Endothelial cell of umbilical vein (primary cell): ENCODE data around the gene TRIM67. TPM values are rescaled to one million over a fixed set of nuclear protein-coding genes. Genes with fewer than 3 reads are reported as not detected.

Source experiments
- BruUV-seq: library from RNA; stranded (reverse); fragments of 400-500 nt; replicated peaks from 2 replicates; lab custom pipeline; 2021; lab: Mats Ljungman, UMichigan
- CTCF ChIA-PET: fragments of 300-600, 350-600 bp; sonication (Branson Sonifier 250); formaldehyde crosslinking; loops from one replicate; lab custom pipeline; 2021; ENCODE audit warnings: antibody characterized with exemption, inconsistent platforms; lab: Charles Lee
- POLR2A ChIA-PET: fragments of 300-600, 350-600 bp; sonication (Branson Sonifier 250); formaldehyde crosslinking; loops from one replicate; lab custom pipeline; 2021; ENCODE audit warnings: antibody characterized with exemption, inconsistent platforms; lab: Charles Lee
- DNase-seq: peaks from one replicate; pipeline ENCODE4 v3.0.0-alpha.2; 2011; ENCODE audit warnings: low read depth, low spot score
- FAIRE-seq: peaks from 2 replicates; lab custom pipeline; 2011; peaks lifted over from hg19 to GRCh38; lab: Jason Lieb, UNC
- H2AFZ ChIP-seq: 2 replicates; pipeline ENCODE4 v1.6.0; 2012; ENCODE audit warnings: low read depth, low read length, control low read depth, inconsistent platforms
- H3K27ac ChIP-seq: 2 replicates; pipeline ENCODE4 v1.5.1; 2011; ENCODE audit warnings: low read depth, mild to moderate bottlenecking, control low read depth, low read length, moderate library complexity; ENCODE audit not compliant: insufficient read depth
- H3K27me3 ChIP-seq, 2 experiments: 2 replicates each; pipeline versions ENCODE4 v1.6.0 to v1.6.1; 2011; ENCODE audit warnings: low read length in 2 of 2, mixed read lengths in 1 of 2; ENCODE audit not compliant: control insufficient read depth in 2 of 2, insufficient read depth in 2 of 2
- H3K36me3 ChIP-seq, 2 experiments: 2 replicates in 1 of 2; 3 replicates in 1 of 2; pipeline ENCODE4 v1.5.1; 2011; ENCODE audit warnings: low read length in 2 of 2, mild to moderate bottlenecking in 1 of 2, moderate library complexity in 1 of 2; ENCODE audit not compliant: control insufficient read depth in 2 of 2, insufficient read depth in 2 of 2; ENCODE audit errors: extremely low read depth in 1 of 2
- H3K4me1 ChIP-seq: 3 replicates; pipeline ENCODE4 v1.5.1; 2011; ENCODE audit warnings: mild to moderate bottlenecking, low read length; ENCODE audit not compliant: control insufficient read depth, insufficient read depth; ENCODE audit errors: extremely low read depth
- H3K4me2 ChIP-seq: 2 replicates; pipeline ENCODE4 v1.6.1; 2011; ENCODE audit warnings: low read length, control low read depth, mixed read lengths; ENCODE audit not compliant: insufficient read depth
- H3K4me3 ChIP-seq, 3 experiments: fragments of 200-600 bp in 1 of 3; sonication (generic), shearing (Covaris generic) in 1 of 3; replicated peaks in 1 of 3; 2 replicates each; pipeline ENCODE4 v1.5.1; 2011 to 2016; ENCODE audit warnings: control low read depth in 3 of 3, low read length in 3 of 3, mild to moderate bottlenecking in 2 of 3, inconsistent platforms in 1 of 3, low read depth in 1 of 3, moderate library complexity in 1 of 3; ENCODE audit not compliant: insufficient read depth in 1 of 3
- H3K79me2 ChIP-seq: 2 replicates; pipeline ENCODE4 v1.6.0; 2012; ENCODE audit warnings: low read length, inconsistent platforms; ENCODE audit not compliant: control insufficient read depth, insufficient read depth
- H3K9ac ChIP-seq: replicated peaks from 2 replicates; pipeline ENCODE3; 2011; ENCODE audit warnings: low read length, control low read depth; ENCODE audit not compliant: insufficient read depth; ENCODE audit errors: extremely low read depth
- H3K9me1 ChIP-seq: replicated peaks from 3 replicates; pipeline ENCODE4 v1.6.0; 2011; ENCODE audit warnings: mild to moderate bottlenecking, low read length; ENCODE audit not compliant: control insufficient read depth, insufficient read depth; ENCODE audit errors: extremely low read depth
- H3K9me3 ChIP-seq: replicated peaks from 2 replicates; pipeline ENCODE4 v1.5.1; 2012; ENCODE audit warnings: low read length, inconsistent platforms; ENCODE audit not compliant: control insufficient read depth, insufficient read depth
- H4K20me1 ChIP-seq: replicated peaks from 2 replicates; pipeline ENCODE3; 2011; ENCODE audit warnings: mild to moderate bottlenecking, low read length; ENCODE audit not compliant: control insufficient read depth, insufficient read depth; ENCODE audit errors: extremely low read depth
- EZH2 ChIP-seq: IDR thresholded peaks from 2 replicates; pipeline ENCODE4 v1.6.1; 2012; ENCODE audit warnings: borderline replicate concordance, low read depth, mild to moderate bottlenecking, moderate library complexity, low read length, inconsistent platforms; ENCODE audit not compliant: severe bottlenecking
- FOS ChIP-seq: IDR thresholded peaks from 2 replicates; pipeline ENCODE4 v1.6.1; 2011; ENCODE audit warnings: mild to moderate bottlenecking, low read length, moderate library complexity, borderline replicate concordance; ENCODE audit not compliant: insufficient read depth
- GATA2 ChIP-seq: IDR thresholded peaks from 2 replicates; pipeline ENCODE4 v1.7.0; 2011; ENCODE audit warnings: low read depth, mild to moderate bottlenecking, moderate library complexity, mixed read lengths, low read length; ENCODE audit not compliant: insufficient read length, insufficient read depth
- JUN ChIP-seq: IDR thresholded peaks from 2 replicates; pipeline ENCODE4 v1.6.1; 2011; ENCODE audit warnings: borderline replicate concordance, low read depth; ENCODE audit not compliant: insufficient read length, insufficient read depth
- MYC ChIP-seq: IDR thresholded peaks from one replicate; pipeline ENCODE4 v1.6.1; 2011; ENCODE audit warnings: mild to moderate bottlenecking, low read depth, low read length
- POLR2A ChIP-seq: IDR thresholded peaks from 2 replicates; pipeline ENCODE4 v1.6.1; 2012; ENCODE audit warnings: low read depth, mild to moderate bottlenecking, control low read depth, low read length
- POLR2AphosphoS5 ChIP-seq: IDR thresholded peaks from 2 replicates; pipeline ENCODE4 v1.6.1; 2012; ENCODE audit warnings: low read depth, mild to moderate bottlenecking, control low read depth, low read length, moderate library complexity; ENCODE audit not compliant: insufficient read depth
- dilution Hi-C: fragments of 300-500 bp; cut with MboI; formaldehyde crosslinking; loops from one replicate; pipeline ENCODE4 v1.15.0; 2019; ENCODE audit warnings: low sequenced_read_pairs; ENCODE audit not compliant: extremely low pct_ligation_motif_present
- intact Hi-C: fragments of 100-400 bp; cut with micrococcal nuclease; formaldehyde crosslinking; loops from one replicate; pipeline ENCODE4 v1.10.0; 2022
- polyA plus RNA-seq, 4 experiments: library from polyadenylated mRNA; depleted of rRNA in 3 of 4; stranded (reverse) in 3 of 4; unstranded in 1 of 4; fragments of >200 nt; gene quantifications; 2 replicates each; pipeline versions ENCODE4 v1.2.1 to v1.2.3, GENCODE V29; 2011 to 2012; ENCODE audit warnings: missing spikeins in 1 of 4
- total RNA-seq: library from RNA; stranded (reverse); gene quantifications from 2 replicates; pipeline ENCODE4 v1.2.3, GENCODE V29; 2021
- TF ChIP-seq, protein P1 (sequence below): IDR thresholded peaks from 2 replicates; pipeline ENCODE4 v1.6.1; 2011; ENCODE audit not compliant: insufficient read depth, insufficient read length
- TF ChIP-seq, protein P2 (sequence below), 2 donors: IDR thresholded peaks; 1 replicate in 1 of 2; 2 replicates in 1 of 2; pipeline ENCODE4 v1.5.1; 2011; ENCODE audit warnings: low read length in 2 of 2, mild to moderate bottlenecking in 2 of 2, moderate library complexity in 2 of 2, control low read depth in 1 of 2, inconsistent platforms in 1 of 2, low read depth in 1 of 2; ENCODE audit not compliant: insufficient read depth in 1 of 2; ENCODE audit errors: extremely low read depth in 1 of 2

TRIM67 gene
- total and polyA plus RNA-seq, 2 donors (not counting 3 experiments of a cell fraction or from before 2014, with no cell fraction given), result not detected

DNA sequence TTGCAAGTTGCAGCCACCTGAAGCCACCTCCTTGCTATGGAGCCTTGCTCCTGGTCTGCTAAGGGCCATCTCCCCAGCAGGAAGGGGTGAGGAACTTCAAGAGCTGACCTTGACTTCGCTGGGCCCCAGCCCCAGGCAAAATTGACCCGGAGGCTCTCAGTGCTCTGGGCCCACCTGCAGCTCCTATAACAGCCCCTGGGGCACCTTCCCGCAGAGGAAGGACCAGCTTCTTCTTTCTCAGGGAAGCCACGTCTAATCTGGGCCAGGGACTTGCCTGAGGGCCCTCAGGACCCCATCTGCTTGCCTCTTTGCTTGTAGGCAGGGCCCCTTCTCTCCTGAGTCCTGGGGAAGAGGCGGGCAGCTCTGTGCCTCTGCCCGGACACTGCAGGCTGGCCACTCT is 48.3 kb downstream of the TRIM67 start:
- Histone ChIP-seq H3K36me3 (no peaks in the 10 kb centered on the region), H2AFZ (no peak overlapping the region), H3K9me1 (no peaks in the 10 kb centered on the region), H3K79me2 (no peaks in the 10 kb centered on the region), H3K9ac (no peak overlapping the region), H3K27me3 (peaks cover 0 to 5% of the 10 kb centered on the region in 2 experiments), H3K4me3 (no peak overlapping the region), H3K4me1 (peaks cover 2% of the 10 kb centered on the region), H3K27ac (no peak overlapping the region), H3K9me3 (no peaks in the 10 kb centered on the region), H3K4me2 (no peak overlapping the region), H4K20me1 (no peaks in the 10 kb centered on the region)
- no peak for FAIRE-seq
- no peak for DNase-seq
- ChIA-PET POLR2A (no interaction called here), CTCF (interaction anchor here (0.6 to 2.8 kb wide), 10 partner anchors 10 to 468 kb away, joined by 3 to 40 read pairs (median 6); no protein-coding TSS in a partner anchor)
- TF ChIP-seq FOS (no peak), JUN (no peak), MYC (no peak), POLR2A (no peak), EZH2 (no peak), POLR2AphosphoS5 (no peak), GATA2 (no peak)
- TF ChIP-seq, protein P1, sequence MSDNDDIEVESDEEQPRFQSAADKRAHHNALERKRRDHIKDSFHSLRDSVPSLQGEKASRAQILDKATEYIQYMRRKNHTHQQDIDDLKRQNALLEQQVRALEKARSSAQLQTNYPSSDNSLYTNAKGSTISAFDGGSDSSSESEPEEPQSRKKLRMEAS, result no peak
- TF ChIP-seq, protein P2, sequence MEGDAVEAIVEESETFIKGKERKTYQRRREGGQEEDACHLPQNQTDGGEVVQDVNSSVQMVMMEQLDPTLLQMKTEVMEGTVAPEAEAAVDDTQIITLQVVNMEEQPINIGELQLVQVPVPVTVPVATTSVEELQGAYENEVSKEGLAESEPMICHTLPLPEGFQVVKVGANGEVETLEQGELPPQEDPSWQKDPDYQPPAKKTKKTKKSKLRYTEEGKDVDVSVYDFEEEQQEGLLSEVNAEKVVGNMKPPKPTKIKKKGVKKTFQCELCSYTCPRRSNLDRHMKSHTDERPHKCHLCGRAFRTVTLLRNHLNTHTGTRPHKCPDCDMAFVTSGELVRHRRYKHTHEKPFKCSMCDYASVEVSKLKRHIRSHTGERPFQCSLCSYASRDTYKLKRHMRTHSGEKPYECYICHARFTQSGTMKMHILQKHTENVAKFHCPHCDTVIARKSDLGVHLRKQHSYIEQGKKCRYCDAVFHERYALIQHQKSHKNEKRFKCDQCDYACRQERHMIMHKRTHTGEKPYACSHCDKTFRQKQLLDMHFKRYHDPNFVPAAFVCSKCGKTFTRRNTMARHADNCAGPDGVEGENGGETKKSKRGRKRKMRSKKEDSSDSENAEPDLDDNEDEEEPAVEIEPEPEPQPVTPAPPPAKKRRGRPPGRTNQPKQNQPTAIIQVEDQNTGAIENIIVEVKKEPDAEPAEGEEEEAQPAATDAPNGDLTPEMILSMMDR (IDR thresholded peaks at IDR 0.05; ENCODE audit: extremely low read depth in 1 of 2, insufficient read depth in 1 of 2, low read depth in 1 of 2, low read length in 2 of 2), result no peak
- dilution Hi-C loops, result no loop called here
- BruUV-seq, result no TSS peak
- intact Hi-C loops, result loop anchor here (2.0 kb wide), 3 partner anchors 189 to 395 kb away; partner anchors contain the start of gene C1orf198
